Stimulated activated CD4-positive, alpha-beta T cell treated with anti-CD3 and anti-CD28 coated beads, TNF-alpha, amount 100 ng/mL, for 4 hours (primary cell): Measurements from ENCODE around the gene URM1.
"Not testable (repeated sequence)": the region's sequence is repeated elsewhere in the genome, so short reads cannot be mapped to it uniquely, and the experiment has no call there.

ENCODE experiments used
- DNase-seq, 3 experiments: peaks; one replicate each; pipeline ENCODE4 v3.0.0-alpha.2; 2020; ENCODE audit warnings: low read depth in 3 of 3

The URM1 gene

GRCh38 chr9:128370752-128371629 lies at the start of gene URM1:
Gene URM1, plus strand, starts transcription at chr9:128371374. Its CDS starts 7 bp downstream, at chr9:128371381.
- peak; percentile 87 to 94 (median 88) for DNase-seq

- no peak for DNase-seq
Observed at GRCh38 chr9:128321879-128322403, 49.2 kb upstream of the URM1 start.

DNA sequence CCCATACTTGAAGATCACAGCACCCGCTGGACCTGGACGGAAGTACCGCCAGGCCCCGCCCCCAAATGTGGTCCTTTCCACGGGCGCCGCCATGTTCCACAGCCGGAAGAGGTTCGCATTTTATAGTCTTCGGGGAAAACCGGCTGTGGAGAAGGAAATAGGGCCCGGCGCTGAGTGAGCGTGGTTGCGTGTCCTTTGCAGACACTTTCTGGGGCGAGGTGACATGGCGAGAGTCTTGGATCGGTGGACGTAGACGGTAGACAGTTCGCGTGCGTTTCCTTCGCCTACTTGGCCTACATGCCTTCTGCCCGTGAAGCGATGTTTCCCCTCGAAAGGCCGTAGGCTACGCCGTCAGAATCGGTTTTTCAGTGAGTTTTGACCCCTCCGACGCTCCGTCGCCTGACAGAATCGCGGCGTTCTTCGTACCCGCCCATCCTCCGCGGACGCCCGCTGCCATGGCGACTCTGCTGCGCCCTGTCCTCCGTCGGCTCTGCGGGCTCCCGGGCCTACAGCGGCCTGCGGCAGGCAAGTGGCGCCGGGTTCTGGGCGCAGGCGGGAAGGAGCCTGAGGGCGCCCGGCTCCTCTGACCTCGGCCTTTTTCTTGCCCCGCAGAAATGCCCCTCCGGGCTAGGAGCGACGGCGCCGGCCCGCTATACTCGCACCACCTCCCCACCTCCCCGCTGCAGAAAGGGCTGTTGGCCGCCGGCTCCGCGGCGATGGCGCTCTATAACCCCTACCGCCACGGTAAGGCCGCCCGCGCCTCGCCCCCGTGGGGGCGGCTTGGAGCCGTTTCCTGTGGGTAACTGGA lies 48.6 kb upstream of the URM1 start, which contains the start of the genes COQ4 and TRUB2:
Gene COQ4, plus strand, starts transcription at position 436 of the 808 bp plus-strand sequence. Its CDS starts 20 bp downstream, at position 456.
Gene TRUB2, minus strand, starts transcription at position 44 of the 808 bp plus-strand sequence. Its CDS starts 39 bp downstream, at position 5.
- peak; percentile 78 to 88 (median 87) for DNase-seq

GRCh38 chr9:128323212-128323730 lies 47.9 kb upstream of the URM1 start:
- no peak for DNase-seq

GRCh38 chr9:128323791-128324190 lies 47.4 kb upstream of the URM1 start:
- no peak for DNase-seq

GRCh38 chr9:128324401-128324800 lies 46.8 kb upstream of the URM1 start:
- no peak for DNase-seq

- no peak for DNase-seq
Observed at GRCh38 chr9:128325629-128326028, 45.5 kb upstream of the URM1 start.

DNA sequence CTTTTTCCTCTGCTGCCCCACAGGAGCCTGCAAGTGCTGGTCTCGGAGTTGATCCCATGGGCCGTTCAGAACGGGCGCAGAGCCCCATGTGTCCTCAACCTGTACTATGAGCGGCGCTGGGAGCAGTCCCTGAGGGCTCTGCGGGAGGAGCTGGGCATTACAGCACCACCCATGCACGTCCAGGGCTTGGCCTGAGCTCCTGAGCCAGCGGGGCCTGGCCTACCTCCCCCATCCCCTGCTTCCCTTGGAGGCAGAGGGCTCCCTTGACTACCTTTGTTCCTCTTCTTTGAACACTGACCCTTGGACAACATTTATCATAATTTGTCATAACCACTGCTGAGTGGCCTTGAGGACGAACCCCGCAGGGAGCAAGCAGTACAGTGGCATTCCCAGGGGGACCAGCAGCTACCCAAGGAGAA lies 37.7 kb upstream of the URM1 start:
- no peak for DNase-seq

- no peak for DNase-seq
Observed at GRCh38 chr9:128335161-128335560, 36.0 kb upstream of the URM1 start.

GRCh38 chr9:128335914-128336313 lies 35.3 kb upstream of the URM1 start:
- DNase-seq, result no peak

GRCh38 chr9:128337936-128338335 lies 33.2 kb upstream of the URM1 start:
- no peak for DNase-seq

DNA sequence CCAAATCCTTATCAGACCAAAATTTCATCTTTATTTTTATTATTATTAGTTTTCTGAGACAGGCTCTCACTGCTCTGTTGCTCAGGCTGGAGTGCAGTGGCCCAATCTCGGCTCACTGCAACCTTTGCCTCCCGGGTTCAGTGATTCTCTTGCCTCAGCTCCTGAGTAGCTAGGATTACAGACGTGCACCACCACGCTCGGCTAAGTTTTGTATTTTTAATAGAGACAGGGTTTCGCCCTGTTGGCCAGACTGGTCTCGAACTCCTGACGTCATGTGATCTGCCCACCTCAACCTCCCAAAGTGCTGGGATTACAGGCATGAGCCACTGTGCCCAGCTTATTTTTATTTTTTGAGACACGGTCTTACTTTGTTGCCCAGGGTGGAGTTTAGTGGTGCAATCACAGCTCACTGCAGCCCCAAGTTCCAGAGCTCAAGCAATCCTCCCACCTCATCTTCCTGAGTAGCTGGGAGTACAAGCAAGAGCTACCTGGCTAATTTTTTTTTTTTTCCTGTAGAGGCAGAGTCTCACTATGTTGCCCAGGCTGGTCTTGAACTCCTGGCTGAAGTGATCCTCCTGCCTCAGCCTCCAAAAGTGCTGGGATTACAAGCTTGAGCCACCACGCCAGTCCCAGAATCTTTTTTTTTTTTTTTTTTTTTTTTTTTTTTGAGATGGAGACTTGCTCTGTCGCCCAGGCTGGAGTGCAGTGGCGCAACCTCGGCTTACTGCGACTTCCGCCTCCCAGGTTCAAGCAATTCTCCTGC lies 32.1 kb upstream of the URM1 start:
- not testable (repeated sequence) for DNase-seq

DNA sequence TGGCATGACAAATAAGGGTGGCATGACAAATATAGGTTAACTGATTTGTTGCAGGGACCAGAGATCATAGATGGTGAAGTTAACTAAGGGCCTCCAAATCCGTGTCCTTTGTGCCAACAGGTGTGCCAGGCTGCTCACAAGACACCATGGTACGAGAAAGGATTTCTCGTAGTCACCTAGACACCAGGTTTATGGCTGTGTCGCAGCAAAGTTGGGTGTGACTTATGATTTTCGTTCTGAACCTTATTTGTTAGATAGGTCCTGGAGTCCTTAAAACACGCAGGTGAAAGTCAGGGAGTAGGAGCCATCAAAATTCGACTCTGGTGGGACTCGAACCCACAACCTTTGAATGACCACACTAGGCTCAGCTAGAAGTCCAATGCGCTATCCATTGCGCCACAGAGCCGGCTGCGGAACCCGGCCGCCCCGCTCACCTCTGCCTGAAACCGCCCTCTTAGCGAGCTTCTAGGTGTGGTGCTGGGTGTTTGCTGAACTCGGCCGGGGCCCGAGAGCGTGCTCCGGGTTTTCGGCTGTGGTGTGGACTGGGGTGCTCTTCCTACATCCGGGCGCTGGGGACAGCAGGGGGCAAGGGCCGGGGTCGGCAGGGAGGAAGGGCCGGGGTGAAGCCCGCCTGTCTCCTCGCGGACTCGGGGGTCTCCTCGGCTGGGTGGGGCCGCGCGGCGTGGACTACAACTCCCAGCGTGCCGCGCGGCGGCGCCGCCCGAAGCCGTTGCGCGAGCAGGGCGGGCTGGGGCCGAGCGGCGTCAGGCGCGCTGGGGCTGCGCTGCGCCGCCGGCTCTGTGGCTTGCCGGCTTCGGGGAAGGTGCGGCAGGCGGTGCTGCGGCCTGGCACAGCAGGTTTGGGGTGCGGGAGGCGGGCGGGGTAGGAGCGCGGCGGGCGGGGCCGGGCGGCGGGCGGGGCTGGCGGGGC lies 31.1 kb upstream of the URM1 start, which contains the start of gene SLC27A4:
Gene SLC27A4, plus strand, starts transcription at position 767 of the 930 bp plus-strand sequence. CDS start 2,606 bp downstream, outside the sequence.
- DNase-seq, result peak; percentile 57 to 64 (median 60)

DNA sequence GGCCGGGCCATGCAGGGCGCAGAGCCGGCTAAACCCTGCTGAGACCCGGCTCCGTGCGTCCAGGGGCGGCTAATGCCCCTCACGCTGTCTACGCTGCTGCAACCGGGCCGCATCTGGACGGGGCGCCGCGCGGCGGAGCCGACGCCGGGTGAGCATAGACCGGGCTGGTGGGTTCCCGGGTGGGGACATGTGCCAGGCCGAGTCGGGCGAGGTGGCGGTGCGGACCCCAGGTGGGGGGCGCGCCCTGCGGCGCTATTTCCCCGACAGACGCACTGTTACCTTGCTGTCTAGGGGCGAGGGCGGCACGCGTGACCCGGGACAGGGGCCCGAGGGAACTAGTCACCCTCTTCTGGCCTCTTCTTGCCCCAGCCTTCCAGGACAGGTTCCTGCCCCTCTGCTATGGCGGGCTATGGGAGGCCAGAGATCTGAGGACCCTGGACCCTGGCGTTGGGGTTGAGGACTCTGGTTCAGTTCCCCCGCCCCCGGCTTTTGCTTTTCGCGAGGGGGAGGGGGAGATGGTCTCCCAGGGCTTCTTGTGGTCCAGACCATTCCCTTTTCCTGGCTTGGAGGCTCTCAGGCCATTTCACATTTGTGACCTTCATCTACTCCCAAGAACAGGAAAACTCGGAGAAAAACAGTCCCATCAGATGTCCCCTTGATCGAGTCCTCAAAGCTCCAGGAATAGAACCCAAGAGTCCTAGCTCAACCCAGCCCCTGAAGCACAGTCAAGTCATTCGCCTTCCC lies 30.3 kb upstream of the URM1 start:
- no peak for DNase-seq

DNA sequence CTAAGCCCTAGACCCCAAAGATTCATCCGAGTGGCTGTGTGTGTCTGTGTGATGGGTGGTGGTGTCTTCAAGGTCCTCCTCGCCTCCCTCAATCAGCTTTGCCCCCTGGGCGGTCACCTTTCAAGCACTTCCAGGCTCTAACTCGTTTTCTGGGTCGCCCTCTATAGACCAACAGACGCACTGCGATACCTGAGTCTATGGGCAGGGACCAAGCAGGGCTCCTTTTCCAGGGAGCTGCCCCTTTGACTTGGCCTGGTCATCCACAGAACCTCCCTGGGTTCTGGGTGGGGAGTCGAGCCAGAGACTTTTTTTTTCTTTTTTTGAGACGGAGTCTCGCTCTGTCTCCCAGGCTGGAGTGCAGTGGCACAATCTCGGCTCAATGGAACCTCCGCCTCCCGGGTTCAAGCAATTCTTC lies 29.7 kb upstream of the URM1 start:
- peak; percentile 23 to 55 (median 43) for DNase-seq

- DNase-seq, result no peak
Observed at GRCh38 chr9:128342971-128343680, 28.0 kb upstream of the URM1 start.

GRCh38 chr9:128343855-128344254 lies 27.3 kb upstream of the URM1 start:
- no peak for DNase-seq

- DNase-seq, result no peak
Observed at GRCh38 chr9:128344931-128345605, 26.1 kb upstream of the URM1 start.
